ENCODE measurements around the gene CPD.
"Not testable (repeated sequence)": the region's sequence is repeated elsewhere in the genome, so short reads cannot be mapped to it uniquely, and the experiment has no call there.

The CPD gene

GRCh38 chr17:30378825-30379302, at the start of gene CPD:
TSS of gene CPD (plus strand) at chr17:30378927. CDS start at chr17:30378981, 54 bp downstream.
- Histone ChIP-seq H3K9ac (ENCODE audit: low read depth, low read length) (peak within 1 kb of the TSS; percentile 67), H3K9me3 (ENCODE audit: control insufficient read depth, insufficient read depth, low read length) (no peaks in the 10 kb centered on the region), H3K4me1 (ENCODE audit: control insufficient read depth, insufficient read depth, low read length) (peaks cover 50% of the 10 kb centered on the region), H3K4me3 (ENCODE audit: low read depth, low read length) (peak within 1 kb of the TSS; percentile 95), H3K27me3 (ENCODE audit: control insufficient read depth, insufficient read depth, low read length) (peaks cover 42% of the 10 kb centered on the region), H3K27ac (ENCODE audit: low read depth, low read length) (peak within 1 kb of the TSS; percentile 74), H3K36me3 (ENCODE audit: control insufficient read depth, insufficient read depth, low read length) (no peaks in the 10 kb centered on the region)

GRCh38 chr17:30332057-30332542, 46.6 kb upstream of the CPD start:
- no peak overlapping the region for H3K4me3 ChIP-seq (ENCODE audit: low read depth, low read length)
- H3K27ac ChIP-seq (ENCODE audit: low read depth, low read length) = no peak overlapping the region
- H3K4me1 ChIP-seq (ENCODE audit: control insufficient read depth, insufficient read depth, low read length) = no peaks in the 10 kb centered on the region
- no peaks in the 10 kb centered on the region for H3K9me3 ChIP-seq (ENCODE audit: control insufficient read depth, insufficient read depth, low read length)
- no peaks in the 10 kb centered on the region for H3K27me3 ChIP-seq (ENCODE audit: control insufficient read depth, insufficient read depth, low read length)
- H3K9ac ChIP-seq (ENCODE audit: low read depth, low read length) = no peak overlapping the region
- no peaks in the 10 kb centered on the region for H3K36me3 ChIP-seq (ENCODE audit: control insufficient read depth, insufficient read depth, low read length)

- no peak within 1 kb of the TSS for H3K4me3 ChIP-seq (ENCODE audit: low read depth, low read length)
- no peak within 1 kb of the TSS for H3K27ac ChIP-seq (ENCODE audit: low read depth, low read length)
- no peaks in the 10 kb centered on the region for H3K36me3 ChIP-seq (ENCODE audit: control insufficient read depth, insufficient read depth, low read length)
- H3K4me1 ChIP-seq (ENCODE audit: control insufficient read depth, insufficient read depth, low read length) = no peaks in the 10 kb centered on the region
- H3K9me3 ChIP-seq (ENCODE audit: control insufficient read depth, insufficient read depth, low read length) = no peaks in the 10 kb centered on the region
- no peak within 1 kb of the TSS for H3K9ac ChIP-seq (ENCODE audit: low read depth, low read length)
- H3K27me3 ChIP-seq (ENCODE audit: control insufficient read depth, insufficient read depth, low read length) = no peaks in the 10 kb centered on the region
These were observed 45.0 kb upstream of the CPD start, which contains the start of gene TMIGD1 for GRCh38 chr17:30333503-30334360. TSS of gene TMIGD1 (minus strand) at chr17:30334057. CDS start at chr17:30332133, 1,924 bp downstream.

GRCh38 chr17:30334421-30334820, 44.3 kb upstream of the CPD start:
- no peak overlapping the region for H3K9ac ChIP-seq (ENCODE audit: low read depth, low read length)
- no peak overlapping the region for H3K27ac ChIP-seq (ENCODE audit: low read depth, low read length)
- no peak overlapping the region for H3K4me3 ChIP-seq (ENCODE audit: low read depth, low read length)
- no peaks in the 10 kb centered on the region for H3K4me1 ChIP-seq (ENCODE audit: control insufficient read depth, insufficient read depth, low read length)
- no peaks in the 10 kb centered on the region for H3K27me3 ChIP-seq (ENCODE audit: control insufficient read depth, insufficient read depth, low read length)
- no peaks in the 10 kb centered on the region for H3K36me3 ChIP-seq (ENCODE audit: control insufficient read depth, insufficient read depth, low read length)
- no peaks in the 10 kb centered on the region for H3K9me3 ChIP-seq (ENCODE audit: control insufficient read depth, insufficient read depth, low read length)

DNA sequence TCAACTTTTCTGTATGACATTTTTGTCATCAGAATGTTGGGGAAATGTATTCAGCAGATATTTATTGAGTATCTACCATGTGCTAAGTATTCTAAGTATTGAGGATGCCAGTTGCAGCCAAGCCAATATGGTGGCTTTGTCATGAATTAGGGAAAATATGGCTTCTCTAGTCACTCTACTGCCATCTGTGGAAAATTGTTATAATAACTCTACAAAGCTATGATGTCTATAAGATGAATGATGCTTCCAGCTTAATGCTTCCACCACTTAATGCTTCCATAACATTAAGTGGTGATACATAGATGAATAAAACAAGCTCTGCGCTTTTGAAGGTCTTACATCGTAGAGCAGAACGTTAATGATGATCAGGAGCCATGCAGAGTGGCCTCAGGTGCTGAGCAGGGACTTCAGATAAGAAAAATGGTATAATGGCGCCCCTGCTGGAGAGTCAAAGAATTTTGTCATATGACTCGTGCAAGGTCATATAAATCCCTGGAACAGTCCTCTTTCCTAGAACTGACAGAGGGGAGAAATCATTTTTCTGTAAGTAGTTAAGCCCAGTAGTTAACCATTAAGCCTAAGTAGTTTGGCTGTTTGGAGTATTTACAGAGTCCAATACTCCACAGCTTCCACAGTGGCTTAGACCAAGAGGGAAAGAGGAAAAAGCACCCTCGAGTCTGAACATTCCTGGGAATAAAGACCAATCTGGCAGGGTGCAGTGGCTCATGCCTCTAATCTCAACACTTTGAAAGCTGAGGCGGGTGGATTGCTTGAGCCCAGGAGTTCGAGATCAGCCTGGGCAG, 42.2 kb upstream of the CPD start:
- Histone ChIP-seq H3K9ac (ENCODE audit: low read depth, low read length) (no peak overlapping the region), H3K4me3 (ENCODE audit: low read depth, low read length) (no peak overlapping the region), H3K27ac (ENCODE audit: low read depth, low read length) (no peak overlapping the region), H3K9me3 (ENCODE audit: control insufficient read depth, insufficient read depth, low read length) (no peaks in the 10 kb centered on the region), H3K27me3 (ENCODE audit: control insufficient read depth, insufficient read depth, low read length) (no peaks in the 10 kb centered on the region), H3K4me1 (ENCODE audit: control insufficient read depth, insufficient read depth, low read length) (peaks cover 11% of the 10 kb centered on the region), H3K36me3 (ENCODE audit: control insufficient read depth, insufficient read depth, low read length) (no peaks in the 10 kb centered on the region)

DNA sequence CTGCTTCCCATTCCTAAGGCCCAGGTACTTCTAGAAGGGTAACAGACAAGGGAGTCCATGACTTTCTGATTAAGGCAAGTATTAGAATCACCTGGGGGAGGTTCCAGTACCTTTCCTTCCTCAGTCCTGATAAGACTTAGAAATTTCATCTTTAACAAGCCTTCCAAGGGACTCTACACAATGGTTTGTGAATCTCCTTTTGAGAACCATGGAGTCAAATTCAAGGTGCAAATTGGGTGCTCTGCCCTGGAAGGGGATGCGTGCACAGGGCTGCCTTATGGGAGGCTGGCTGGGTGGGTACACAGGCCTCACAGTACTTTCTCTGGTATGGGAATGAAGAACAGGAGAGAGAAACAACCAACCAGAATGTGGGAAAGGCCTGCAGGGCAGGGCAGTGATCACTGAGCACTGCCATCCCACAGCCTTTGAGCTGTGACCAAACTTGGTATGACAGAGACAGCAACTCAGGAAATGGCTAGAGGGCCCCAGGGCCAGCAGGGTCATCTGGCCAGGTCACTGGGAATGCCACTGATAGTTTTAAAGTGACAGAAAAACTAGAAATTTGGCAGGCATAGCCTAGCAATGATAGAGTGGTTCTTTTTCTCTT, 41.2 kb upstream of the CPD start:
- no peaks in the 10 kb centered on the region for H3K36me3 ChIP-seq (ENCODE audit: control insufficient read depth, insufficient read depth, low read length)
- no peak overlapping the region for H3K4me3 ChIP-seq (ENCODE audit: low read depth, low read length)
- no peaks in the 10 kb centered on the region for H3K27me3 ChIP-seq (ENCODE audit: control insufficient read depth, insufficient read depth, low read length)
- H3K9me3 ChIP-seq (ENCODE audit: control insufficient read depth, insufficient read depth, low read length) = no peaks in the 10 kb centered on the region
- peaks cover 11% of the 10 kb centered on the region for H3K4me1 ChIP-seq (ENCODE audit: control insufficient read depth, insufficient read depth, low read length)
- no peak overlapping the region for H3K27ac ChIP-seq (ENCODE audit: low read depth, low read length)
- no peak overlapping the region for H3K9ac ChIP-seq (ENCODE audit: low read depth, low read length)

GRCh38 chr17:30339086-30339485, 39.6 kb upstream of the CPD start:
- Histone ChIP-seq H3K36me3 (ENCODE audit: control insufficient read depth, insufficient read depth, low read length) (no peaks in the 10 kb centered on the region), H3K9me3 (ENCODE audit: control insufficient read depth, insufficient read depth, low read length) (no peaks in the 10 kb centered on the region)

GRCh38 chr17:30340801-30341356, 37.8 kb upstream of the CPD start:
- Histone ChIP-seq H3K27me3 (ENCODE audit: control insufficient read depth, insufficient read depth, low read length) (no peaks in the 10 kb centered on the region), H3K27ac (ENCODE audit: low read depth, low read length) (peak overlapping the region; percentile 89), H3K4me1 (ENCODE audit: control insufficient read depth, insufficient read depth, low read length) (peaks cover 11% of the 10 kb centered on the region), H3K9me3 (ENCODE audit: control insufficient read depth, insufficient read depth, low read length) (no peaks in the 10 kb centered on the region), H3K36me3 (ENCODE audit: control insufficient read depth, insufficient read depth, low read length) (no peaks in the 10 kb centered on the region), H3K4me3 (ENCODE audit: low read depth, low read length) (no peak overlapping the region), H3K9ac (ENCODE audit: low read depth, low read length) (no peak overlapping the region)

More at GRCh38 chr17:30339086-30339485, 39.6 kb upstream of the CPD start:
- Histone ChIP-seq H3K4me3 (ENCODE audit: low read depth, low read length) (no peak overlapping the region), H3K9ac (ENCODE audit: low read depth, low read length) (no peak overlapping the region), H3K4me1 (ENCODE audit: control insufficient read depth, insufficient read depth, low read length) (peaks cover 11% of the 10 kb centered on the region), H3K27me3 (ENCODE audit: control insufficient read depth, insufficient read depth, low read length) (no peaks in the 10 kb centered on the region), H3K27ac (ENCODE audit: low read depth, low read length) (no peak overlapping the region)

GRCh38 chr17:30341703-30342249, 37.0 kb upstream of the CPD start:
- H3K27me3 ChIP-seq (ENCODE audit: control insufficient read depth, insufficient read depth, low read length) = no peaks in the 10 kb centered on the region
- no peaks in the 10 kb centered on the region for H3K36me3 ChIP-seq (ENCODE audit: control insufficient read depth, insufficient read depth, low read length)
- H3K27ac ChIP-seq (ENCODE audit: low read depth, low read length) = no peak overlapping the region
- H3K4me3 ChIP-seq (ENCODE audit: low read depth, low read length) = no peak overlapping the region
- H3K9me3 ChIP-seq (ENCODE audit: control insufficient read depth, insufficient read depth, low read length) = no peaks in the 10 kb centered on the region
- H3K4me1 ChIP-seq (ENCODE audit: control insufficient read depth, insufficient read depth, low read length) = peaks cover 11% of the 10 kb centered on the region
- H3K9ac ChIP-seq (ENCODE audit: low read depth, low read length) = no peak overlapping the region

DNA sequence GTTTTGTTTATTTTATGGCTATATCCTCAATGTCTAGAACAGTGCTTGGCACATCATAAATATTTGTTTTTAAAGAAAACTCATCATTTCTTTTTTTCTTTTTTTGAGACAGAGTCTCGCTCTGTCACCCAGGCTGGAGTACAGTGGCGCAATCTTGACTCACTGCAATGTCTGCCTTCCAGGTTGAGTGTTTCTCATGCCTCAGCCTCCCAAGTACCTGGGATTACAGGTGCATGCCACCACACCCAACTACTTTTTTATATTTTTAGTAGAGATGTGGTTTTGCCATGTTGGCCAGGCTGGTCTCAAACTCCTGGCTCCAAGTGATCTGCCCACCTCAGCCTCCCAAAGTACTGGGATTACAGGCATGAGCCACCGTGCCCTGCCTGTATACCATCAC, 35.5 kb upstream of the CPD start:
- H3K4me1 ChIP-seq (ENCODE audit: control insufficient read depth, insufficient read depth, low read length) = peaks cover 11% of the 10 kb centered on the region
- H3K9ac ChIP-seq (ENCODE audit: low read depth, low read length); H3K4me3 ChIP-seq (ENCODE audit: low read depth, low read length); H3K27ac ChIP-seq (ENCODE audit: low read depth, low read length); H3K9me3 ChIP-seq (ENCODE audit: control insufficient read depth, insufficient read depth, low read length); H3K27me3 ChIP-seq (ENCODE audit: control insufficient read depth, insufficient read depth, low read length); H3K36me3 ChIP-seq (ENCODE audit: control insufficient read depth, insufficient read depth, low read length): not testable (repeated sequence)
